ENCODE measurements around the gene MTRF1. TPM values are rescaled to one million over a fixed set of nuclear protein-coding genes. Genes with fewer than 3 reads are reported as not detected.

The MTRF1 gene
- total and polyA plus RNA-seq, 9 of the 15 experiments (the other 6 are each of a cell fraction or from before 2014, with no cell fraction given): 12.5 to 33.7 (median 20.1) TPM

DNA sequence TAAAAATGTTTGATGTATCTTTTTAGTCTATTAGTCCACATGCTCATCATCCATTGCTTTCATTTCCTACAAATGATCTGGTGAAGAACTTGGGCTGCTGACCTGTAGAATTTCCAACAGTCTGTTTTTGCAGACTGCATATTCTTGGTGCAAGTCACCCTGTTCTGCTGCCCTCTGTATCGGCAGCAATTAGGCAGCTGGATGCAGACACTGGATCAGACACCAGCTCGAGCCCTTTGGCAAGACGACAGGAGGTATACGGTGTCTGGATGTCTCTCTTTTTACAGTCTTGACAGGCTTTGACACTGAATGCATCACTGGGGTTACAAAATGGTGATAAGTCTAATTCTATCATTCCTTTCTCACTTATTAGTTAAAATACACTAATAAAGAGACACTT, 21.8 kb downstream of the MTRF1 start:
- no peak for FAIRE-seq
- intact Hi-C loops (cut with micrococcal nuclease): no loop called here
- CTCF ChIA-PET (ENCODE audit: low intra/inter-chr PET ratio): no interaction called here
- TF ChIP-seq, protein P1, sequence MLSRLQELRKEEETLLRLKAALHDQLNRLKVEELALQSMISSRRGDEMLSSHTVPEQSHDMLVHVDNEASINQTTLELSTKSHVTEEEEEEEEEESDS (CRISPR knock-in tag; IDR thresholded peaks at IDR 0.05): no peak
- TF ChIP-seq XRCC4 (IDR thresholded peaks at IDR 0.05; ENCODE audit: extremely low read depth, insufficient read depth, insufficient read length): no peak
- TF ChIP-seq, protein P2, sequence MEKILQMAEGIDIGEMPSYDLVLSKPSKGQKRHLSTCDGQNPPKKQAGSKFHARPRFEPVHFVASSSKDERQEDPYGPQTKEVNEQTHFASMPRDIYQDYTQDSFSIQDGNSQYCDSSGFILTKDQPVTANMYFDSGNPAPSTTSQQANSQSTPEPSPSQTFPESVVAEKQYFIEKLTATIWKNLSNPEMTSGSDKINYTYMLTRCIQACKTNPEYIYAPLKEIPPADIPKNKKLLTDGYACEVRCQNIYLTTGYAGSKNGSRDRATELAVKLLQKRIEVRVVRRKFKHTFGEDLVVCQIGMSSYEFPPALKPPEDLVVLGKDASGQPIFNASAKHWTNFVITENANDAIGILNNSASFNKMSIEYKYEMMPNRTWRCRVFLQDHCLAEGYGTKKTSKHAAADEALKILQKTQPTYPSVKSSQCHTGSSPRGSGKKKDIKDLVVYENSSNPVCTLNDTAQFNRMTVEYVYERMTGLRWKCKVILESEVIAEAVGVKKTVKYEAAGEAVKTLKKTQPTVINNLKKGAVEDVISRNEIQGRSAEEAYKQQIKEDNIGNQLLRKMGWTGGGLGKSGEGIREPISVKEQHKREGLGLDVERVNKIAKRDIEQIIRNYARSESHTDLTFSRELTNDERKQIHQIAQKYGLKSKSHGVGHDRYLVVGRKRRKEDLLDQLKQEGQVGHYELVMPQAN (IDR thresholded peaks at IDR 0.05; ENCODE audit: borderline replicate concordance): no peak
- no peak for TF ChIP-seq NR3C1 (CRISPR knock-in tag; IDR thresholded peaks at IDR 0.05)
- TF ChIP-seq, protein P3, sequence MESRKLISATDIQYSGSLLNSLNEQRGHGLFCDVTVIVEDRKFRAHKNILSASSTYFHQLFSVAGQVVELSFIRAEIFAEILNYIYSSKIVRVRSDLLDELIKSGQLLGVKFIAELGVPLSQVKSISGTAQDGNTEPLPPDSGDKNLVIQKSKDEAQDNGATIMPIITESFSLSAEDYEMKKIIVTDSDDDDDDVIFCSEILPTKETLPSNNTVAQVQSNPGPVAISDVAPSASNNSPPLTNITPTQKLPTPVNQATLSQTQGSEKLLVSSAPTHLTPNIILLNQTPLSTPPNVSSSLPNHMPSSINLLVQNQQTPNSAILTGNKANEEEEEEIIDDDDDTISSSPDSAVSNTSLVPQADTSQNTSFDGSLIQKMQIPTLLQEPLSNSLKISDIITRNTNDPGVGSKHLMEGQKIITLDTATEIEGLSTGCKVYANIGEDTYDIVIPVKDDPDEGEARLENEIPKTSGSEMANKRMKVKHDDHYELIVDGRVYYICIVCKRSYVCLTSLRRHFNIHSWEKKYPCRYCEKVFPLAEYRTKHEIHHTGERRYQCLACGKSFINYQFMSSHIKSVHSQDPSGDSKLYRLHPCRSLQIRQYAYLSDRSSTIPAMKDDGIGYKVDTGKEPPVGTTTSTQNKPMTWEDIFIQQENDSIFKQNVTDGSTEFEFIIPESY (CRISPR knock-in tag; IDR thresholded peaks at IDR 0.05): no peak
- TF ChIP-seq, protein P4, sequence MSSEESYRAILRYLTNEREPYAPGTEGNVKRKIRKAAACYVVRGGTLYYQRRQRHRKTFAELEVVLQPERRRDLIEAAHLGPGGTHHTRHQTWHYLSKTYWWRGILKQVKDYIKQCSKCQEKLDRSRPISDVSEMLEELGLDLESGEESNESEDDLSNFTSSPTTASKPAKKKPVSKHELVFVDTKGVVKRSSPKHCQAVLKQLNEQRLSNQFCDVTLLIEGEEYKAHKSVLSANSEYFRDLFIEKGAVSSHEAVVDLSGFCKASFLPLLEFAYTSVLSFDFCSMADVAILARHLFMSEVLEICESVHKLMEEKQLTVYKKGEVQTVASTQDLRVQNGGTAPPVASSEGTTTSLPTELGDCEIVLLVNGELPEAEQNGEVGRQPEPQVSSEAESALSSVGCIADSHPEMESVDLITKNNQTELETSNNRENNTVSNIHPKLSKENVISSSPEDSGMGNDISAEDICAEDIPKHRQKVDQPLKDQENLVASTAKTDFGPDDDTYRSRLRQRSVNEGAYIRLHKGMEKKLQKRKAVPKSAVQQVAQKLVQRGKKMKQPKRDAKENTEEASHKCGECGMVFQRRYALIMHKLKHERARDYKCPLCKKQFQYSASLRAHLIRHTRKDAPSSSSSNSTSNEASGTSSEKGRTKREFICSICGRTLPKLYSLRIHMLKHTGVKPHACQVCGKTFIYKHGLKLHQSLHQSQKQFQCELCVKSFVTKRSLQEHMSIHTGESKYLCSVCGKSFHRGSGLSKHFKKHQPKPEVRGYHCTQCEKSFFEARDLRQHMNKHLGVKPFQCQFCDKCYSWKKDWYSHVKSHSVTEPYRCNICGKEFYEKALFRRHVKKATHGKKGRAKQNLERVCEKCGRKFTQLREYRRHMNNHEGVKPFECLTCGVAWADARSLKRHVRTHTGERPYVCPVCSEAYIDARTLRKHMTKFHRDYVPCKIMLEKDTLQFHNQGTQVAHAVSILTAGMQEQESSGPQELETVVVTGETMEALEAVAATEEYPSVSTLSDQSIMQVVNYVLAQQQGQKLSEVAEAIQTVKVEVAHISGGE (CRISPR knock-in tag; IDR thresholded peaks at IDR 0.05): no peak
- no peak for TF ChIP-seq SRSF3 (IDR thresholded peaks at IDR 0.05; ENCODE audit: insufficient read depth, low read length)

More for the DNA sequence above, 21.8 kb downstream of the MTRF1 start:
- H3K27ac ChIP-seq (ENCODE audit: extremely low read depth, low read depth, low read length): no peak overlapping the region
- no peak overlapping the region for H3K9ac ChIP-seq (ENCODE audit: insufficient read depth in 1 of 2, low read depth in 2 of 2, low read length in 2 of 2)
- BruUV-seq (replicated peaks): no TSS peak
- ATAC-seq (no peak), DNase-seq (ENCODE audit: extremely low read depth in 1 of 4, low spot score in 3 of 4) (no peak)
- no peaks in the 10 kb centered on the region for H3K27me3 ChIP-seq (ENCODE audit: control insufficient read depth in 2 of 2, insufficient read depth in 2 of 2, low read length in 2 of 2)
- H3K4me1 ChIP-seq (replicated peaks in 1 of 2; ENCODE audit: control insufficient read depth in 2 of 2, insufficient read depth in 2 of 2, low read length in 2 of 2): no peaks in the 10 kb centered on the region
- no peak overlapping the region for H3K4me2 ChIP-seq (ENCODE audit: insufficient read depth, low read length)
- H3K4me3 ChIP-seq: no peak overlapping the region
- H3K36me3 ChIP-seq (ENCODE audit: control insufficient read depth, insufficient read depth, low read length): peaks cover 20% of the 10 kb centered on the region; the same call in 2 of the 3 replicates
- H3K79me2 ChIP-seq (ENCODE audit: control insufficient read depth, insufficient read depth, low read length): no peaks in the 10 kb centered on the region
- WGBS (ENCODE audit: insufficient coverage, low coverage, missing lambda C conversion rate): 90% methylated on average over 4 of the region's 4 CpGs
- no peak overlapping the region for H2AFZ ChIP-seq (ENCODE audit: low read depth, low read length)
- no peaks in the 10 kb centered on the region for H3K9me1 ChIP-seq (ENCODE audit: control insufficient read depth, insufficient read depth, low read length)
- in situ Hi-C loops (cut with MboI): no loop called here
- POLR2A ChIA-PET: no interaction called here
- H4K20me1 ChIP-seq (replicated peaks; ENCODE audit: control insufficient read depth, insufficient read depth, low read length): no peaks in the 10 kb centered on the region
- no peaks in the 10 kb centered on the region for H3K9me3 ChIP-seq (replicated peaks; ENCODE audit: control insufficient read depth, insufficient read depth, low read depth, low read length)
